SKM-1 treated with dmso at 0.1 percent for 144 hours (cell line): ENCODE data around the gene ZBTB7C.

ENCODE experiments used
- DNase-seq: peaks from one replicate; lab custom pipeline; 2025; ENCODE audit not compliant: unreplicated experiment; lab: John Stamatoyannopoulos, UW

The ZBTB7C gene

DNA sequence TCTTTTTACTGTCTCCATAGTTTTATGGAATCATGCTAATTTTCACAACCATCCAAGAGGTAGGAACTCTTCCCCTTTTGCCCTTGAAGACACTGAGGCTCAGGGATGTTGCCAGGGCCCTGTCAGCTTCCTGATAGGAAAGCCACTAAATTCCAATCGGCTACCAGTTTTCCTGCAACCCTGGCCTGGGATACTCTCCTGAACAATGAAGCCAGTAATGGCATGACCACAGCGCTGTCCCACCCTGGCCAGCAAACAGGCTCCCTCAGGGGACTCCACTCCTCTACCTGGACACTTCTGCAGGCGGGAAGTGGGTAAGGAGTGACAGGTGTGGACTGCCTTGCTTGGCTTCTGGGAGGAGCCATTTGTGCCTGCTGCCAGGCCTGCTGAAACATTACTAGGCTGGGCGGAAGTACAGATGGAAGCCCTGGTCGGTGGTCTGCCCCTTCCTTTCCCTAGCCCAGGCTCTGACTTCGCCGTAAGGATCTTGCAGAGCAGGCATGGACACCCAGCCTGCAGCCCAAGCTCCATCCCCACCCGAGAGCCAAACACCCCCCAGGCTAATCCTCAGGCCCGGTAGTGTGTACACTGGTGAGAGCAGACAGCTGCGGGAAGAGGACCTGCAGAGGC lies 400.0 kb downstream of the ZBTB7C start:
- no peak for DNase-seq

- DNase-seq, result peak; percentile 70
Observed at GRCh38 chr18:48007955-48008701, 401.1 kb downstream of the ZBTB7C start.

GRCh38 chr18:48007381-48007780 lies 401.8 kb downstream of the ZBTB7C start:
- no peak for DNase-seq

DNA sequence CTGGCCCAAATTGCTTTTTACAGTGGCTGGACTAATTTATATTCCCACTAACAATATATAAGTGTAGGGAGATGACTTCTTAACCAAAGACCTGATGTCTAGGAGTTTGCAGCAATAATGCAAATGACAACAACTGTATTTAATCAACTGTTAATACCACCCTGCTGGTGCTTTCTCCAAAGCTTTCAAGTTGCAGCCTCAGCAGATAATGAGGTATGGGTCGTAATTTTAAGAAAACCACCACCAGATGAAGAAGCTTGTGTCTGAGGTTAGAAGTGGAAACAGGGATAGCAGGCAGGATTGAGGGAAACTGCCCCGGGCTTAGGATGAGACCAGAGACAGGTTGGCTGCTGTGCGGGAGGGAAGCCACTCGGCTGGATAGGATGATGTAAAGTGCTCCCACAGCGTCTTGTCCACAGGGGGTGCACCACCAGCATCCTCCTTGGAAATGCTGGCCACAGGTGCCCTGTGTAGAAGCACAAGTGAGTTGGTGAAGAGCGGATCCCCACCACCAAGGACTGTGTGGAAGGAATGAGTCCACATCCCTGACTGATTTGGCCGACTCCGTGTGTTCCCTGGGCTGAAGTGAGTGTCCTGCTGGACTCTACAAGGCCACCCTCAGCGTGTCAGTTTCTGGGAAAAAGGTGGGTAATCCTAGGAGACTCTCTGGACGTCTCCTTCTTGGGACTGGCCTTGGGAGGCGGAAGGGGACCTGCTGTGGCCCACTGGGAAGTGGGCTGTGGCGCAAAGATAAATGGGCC lies 402.6 kb downstream of the ZBTB7C start:
- DNase-seq, result no peak

DNA sequence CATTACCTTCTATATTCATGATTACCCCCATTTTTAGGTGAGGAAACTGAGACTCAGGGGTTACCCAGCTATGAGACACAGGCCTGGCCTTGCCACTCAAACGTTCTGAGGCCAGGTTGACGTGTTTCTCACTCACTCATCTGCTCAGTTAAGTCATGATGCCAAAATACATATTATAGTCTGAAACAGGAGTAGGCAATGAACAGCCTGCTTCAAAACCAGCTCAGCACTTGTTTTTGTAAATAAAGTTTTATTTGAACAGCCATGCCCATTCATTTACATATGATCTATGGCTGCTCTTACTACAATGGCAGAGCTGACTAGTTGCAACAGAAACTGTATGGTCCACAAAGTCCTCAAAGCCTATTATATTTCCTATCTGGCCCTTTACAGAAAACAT lies 404.6 kb downstream of the ZBTB7C start:
- no peak for DNase-seq

GRCh38 chr18:48003426-48004349 lies 405.5 kb downstream of the ZBTB7C start:
- DNase-seq, result peak; percentile 58

GRCh38 chr18:48002933-48003365 lies 406.2 kb downstream of the ZBTB7C start:
- no peak for DNase-seq

GRCh38 chr18:48000701-48001100 lies 408.5 kb downstream of the ZBTB7C start:
- DNase-seq, result no peak

GRCh38 chr18:47999801-48000248 lies 409.4 kb downstream of the ZBTB7C start:
- DNase-seq, result peak; percentile 98

DNA sequence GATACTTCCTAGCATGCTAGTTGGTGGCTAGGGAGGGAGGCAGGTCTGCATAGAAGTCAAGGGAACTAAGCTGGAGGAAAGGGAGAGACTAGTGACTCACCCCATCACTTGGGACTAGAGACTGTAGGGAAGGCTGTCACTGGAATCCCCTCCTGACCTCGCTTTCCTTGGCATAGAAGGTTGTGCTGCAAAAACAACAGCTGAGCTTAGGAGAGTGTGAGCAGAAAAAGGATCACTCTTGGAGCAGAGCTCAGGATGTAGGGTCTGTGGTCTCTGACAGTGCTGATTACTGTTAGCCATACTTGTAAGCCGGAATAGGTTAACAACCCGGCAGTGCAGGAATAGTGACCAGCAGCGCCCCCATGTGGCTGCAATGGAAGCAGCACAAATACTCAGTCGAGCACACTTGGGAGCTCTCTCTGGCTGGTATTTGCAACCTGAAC lies 411.8 kb downstream of the ZBTB7C start:
- DNase-seq, result no peak

DNA sequence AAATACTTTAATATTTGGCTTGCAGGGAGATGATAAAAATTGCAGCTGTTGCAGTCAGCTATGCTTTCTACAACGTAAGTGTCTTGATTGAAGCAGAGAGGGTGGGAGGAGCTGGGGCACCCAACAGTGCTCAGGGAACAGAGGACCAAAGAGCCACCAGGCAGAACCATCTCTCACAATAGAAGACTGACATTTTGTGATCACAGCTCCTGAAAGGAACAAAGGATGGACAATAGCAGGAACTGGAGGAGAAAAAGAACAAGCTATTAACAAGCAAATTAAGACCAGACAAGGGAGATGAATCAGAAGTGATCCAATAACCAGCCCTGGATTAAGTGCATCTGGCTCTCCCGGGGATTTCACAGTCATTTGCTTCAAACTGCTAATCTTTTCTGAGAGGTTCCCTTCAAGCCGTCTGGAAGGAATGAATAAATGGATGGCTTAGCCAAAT lies 413.1 kb downstream of the ZBTB7C start:
- no peak for DNase-seq

DNA sequence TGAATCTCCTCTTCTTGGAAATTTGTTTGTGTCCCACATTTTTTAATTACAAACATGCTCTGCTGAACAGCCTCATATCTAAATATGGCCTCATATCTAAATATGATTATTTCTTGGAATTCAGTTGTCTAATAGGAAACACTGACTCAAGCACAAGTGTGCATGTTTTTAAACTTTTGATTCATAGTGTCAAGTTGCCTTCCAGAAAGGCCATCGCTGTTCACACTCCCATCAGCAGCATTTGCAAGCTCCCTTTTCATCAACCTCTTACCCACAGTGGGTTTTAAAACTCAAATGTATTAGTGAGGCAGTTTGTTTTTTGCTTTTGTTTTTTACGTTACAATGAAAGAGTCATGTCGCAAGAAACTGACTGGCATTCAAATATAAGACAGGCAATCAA lies 413.5 kb downstream of the ZBTB7C start:
- DNase-seq, result no peak

DNA sequence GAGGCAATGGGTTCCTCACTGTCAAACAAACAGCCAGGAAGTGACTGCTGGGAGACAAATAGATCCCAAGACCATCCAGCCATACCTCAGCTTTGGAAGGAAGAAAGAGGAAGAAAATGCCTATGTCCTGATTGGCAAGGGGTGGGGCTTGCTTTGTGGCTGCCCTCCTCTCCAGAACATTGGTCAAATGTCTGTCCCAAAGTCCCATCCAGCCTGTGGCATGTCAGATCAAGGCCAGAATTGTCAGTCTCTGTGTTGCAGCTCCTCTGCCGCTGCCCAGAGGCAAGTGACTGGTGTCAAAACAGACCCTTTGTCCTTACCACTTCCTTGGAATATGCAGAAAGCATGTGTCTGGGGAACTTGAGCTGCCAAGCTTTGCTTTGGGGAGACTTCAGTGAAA lies 415.8 kb downstream of the ZBTB7C start:
- DNase-seq, result no peak

DNA sequence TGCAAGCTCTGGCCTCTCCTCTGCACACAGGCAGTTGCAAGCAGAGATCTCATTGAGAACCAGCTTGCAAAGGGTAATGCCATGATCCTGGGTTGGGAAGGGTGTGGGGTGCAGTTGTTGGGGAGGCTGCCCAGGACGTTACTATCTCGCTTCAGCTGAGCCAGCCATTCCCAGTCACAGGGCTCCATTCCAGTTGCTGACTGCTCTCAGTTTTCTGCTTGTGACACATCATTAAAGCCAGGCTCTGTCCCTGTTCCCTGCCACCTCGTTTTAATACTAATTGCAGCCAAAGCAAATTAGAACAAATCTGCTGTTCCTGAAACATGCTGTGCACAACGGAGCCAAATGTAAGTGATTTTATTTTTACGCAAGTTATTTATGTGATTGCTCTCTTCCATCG lies 416.2 kb downstream of the ZBTB7C start:
- no peak for DNase-seq

- DNase-seq, result no peak
Observed at GRCh38 chr18:47992266-47992665, 416.9 kb downstream of the ZBTB7C start.

DNA sequence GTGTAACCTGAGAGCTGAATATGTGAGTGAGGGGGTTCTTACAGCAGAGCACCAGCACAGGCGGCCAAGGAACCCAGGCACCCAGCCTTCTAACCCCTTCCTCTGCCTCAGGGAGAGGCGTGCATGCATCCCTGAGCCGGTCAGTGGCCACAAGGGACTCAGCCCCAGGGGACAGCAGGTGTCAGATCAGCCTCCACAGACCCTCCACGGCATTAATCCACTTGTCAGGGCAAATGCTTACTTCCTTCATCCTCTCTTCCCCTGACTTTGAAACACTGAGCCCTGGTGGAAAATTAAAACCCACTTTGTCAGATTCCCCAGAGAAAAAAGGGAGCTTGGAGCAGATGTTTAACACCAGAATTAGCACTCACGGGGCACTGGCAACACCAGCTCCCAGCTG lies 418.2 kb downstream of the ZBTB7C start:
- no peak for DNase-seq

GRCh38 chr18:47987388-47987699 lies 421.8 kb downstream of the ZBTB7C start:
- DNase-seq, result peak; percentile 26

DNA sequence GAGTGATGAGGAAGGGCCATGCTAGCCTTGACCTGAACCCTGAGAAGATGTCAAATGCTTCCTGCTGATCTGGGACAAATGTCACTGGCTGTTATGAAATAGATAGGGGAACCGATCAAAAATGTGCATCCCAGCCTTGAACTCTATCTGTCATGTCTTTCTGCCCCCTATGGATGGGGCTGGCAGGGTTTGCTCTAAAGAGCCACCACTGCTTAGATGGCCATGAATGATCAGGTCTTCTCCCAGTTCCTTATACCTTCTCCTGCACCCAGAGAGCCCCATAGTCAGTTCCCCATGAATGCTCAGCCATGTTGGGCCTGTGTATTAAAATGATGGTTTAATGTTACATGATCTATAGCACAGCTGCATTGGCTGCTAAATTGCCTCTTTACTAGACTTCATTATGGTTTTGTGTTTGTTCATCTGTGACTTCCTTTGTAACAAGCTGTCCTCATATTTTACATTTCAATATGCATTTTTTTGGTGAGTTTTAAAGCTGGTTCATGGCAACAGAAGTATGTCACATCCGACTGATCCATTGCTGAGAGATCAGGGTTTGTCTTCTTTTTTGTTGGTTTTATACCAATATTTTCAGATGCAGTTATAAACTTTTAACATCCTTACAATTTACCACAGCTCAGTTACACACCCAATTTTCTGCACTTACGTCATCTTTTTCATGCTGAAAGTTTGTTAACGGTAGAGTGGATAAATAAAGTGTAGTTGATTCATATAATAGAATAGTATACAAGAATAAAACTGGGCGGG lies 422.4 kb downstream of the ZBTB7C start:
- no peak for DNase-seq

- peak; percentile 98 for DNase-seq
Observed at GRCh38 chr18:47985866-47986265, 423.3 kb downstream of the ZBTB7C start.

DNA sequence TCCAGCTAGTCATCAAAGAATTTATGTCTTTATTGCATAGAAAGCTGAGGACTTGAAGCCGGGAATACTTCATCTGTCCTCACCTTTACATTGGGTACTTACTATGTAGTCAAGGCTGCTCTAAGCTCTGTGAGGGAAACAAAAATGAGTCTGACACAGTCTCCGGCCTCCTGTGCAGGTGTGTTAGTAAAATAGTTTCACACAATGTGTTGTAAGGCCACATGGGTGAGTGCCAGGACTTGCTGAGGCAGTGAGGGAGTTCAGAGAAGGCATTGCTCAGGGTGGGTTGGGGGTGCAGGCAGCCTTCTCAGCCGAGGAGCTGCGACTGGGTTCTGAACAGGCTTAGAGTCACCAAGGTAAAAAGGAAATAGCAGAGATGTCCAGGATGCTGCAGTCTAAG lies 424.2 kb downstream of the ZBTB7C start:
- no peak for DNase-seq
